ENCODE data around the gene CYB561D1. TPM values are rescaled to one million over a fixed set of nuclear protein-coding genes. Genes with fewer than 3 reads are reported as not detected.

The CYB561D1 gene
- total and polyA plus RNA-seq, 12 donors, result 4.4 to 21.2 (median 11.5) TPM

- peak overlapping the region in 4 of 5 donors; percentile 17 to 88 (median 50) for H3K27ac ChIP-seq
- H3K27me3 ChIP-seq, result no peaks in the 10 kb centered on the region
- intact Hi-C loops (cut with DNase I), result no loop called here
- peaks cover 18 to 45% of the 10 kb centered on the region in 2 donors for H3K4me1 ChIP-seq (replicated peaks in 1 of 2)
- TF ChIP-seq CTCF (IDR thresholded peaks at IDR 0.05) (no peak), POLR2A (IDR thresholded peaks at IDR 0.05) (no peak)
- H3K4me3 ChIP-seq, result no peak overlapping the region
- peaks cover 0 to 13% of the 10 kb centered on the region in 2 donors for H3K36me3 ChIP-seq (replicated peaks in 1 of 2)
- no peaks in the 10 kb centered on the region for H3K9me3 ChIP-seq (replicated peaks in 1 of 3)
- DNase-seq, result peak in 5 of 7 donors; percentile 41 to 54 (median 53)
- 41 to 71% (median 52%) methylated on average over 4 to 8 of the region's 8 CpGs for WGBS, 4 donors
These were observed 2.5 kb upstream of the CYB561D1 start for GRCh38 chr1:109491372-109491771.

- Histone ChIP-seq H3K27me3 (no peaks in the 10 kb centered on the region), H3K4me1 (replicated peaks in 1 of 2) (peaks cover 18 to 45% of the 10 kb centered on the region in 2 donors), H3K36me3 (replicated peaks in 1 of 2) (peaks cover 0 to 23% of the 10 kb centered on the region in 2 donors), H3K9me3 (replicated peaks in 1 of 3) (no peaks in the 10 kb centered on the region), H3K4me3 (no peak overlapping the region), H3K27ac (no peak overlapping the region)
- TF ChIP-seq POLR2A (IDR thresholded peaks at IDR 0.05) (no peak), CTCF (IDR thresholded peaks at IDR 0.05) (no peak)
- intact Hi-C loops (cut with DNase I), result loop anchor here in 1 of 2 donors (1.0 kb wide), 1 partner anchor 40 kb away; no protein-coding TSS in a partner anchor
- WGBS, 4 donors, result 72 to 95% (median 78%) methylated on average over 4 of the region's 4 CpGs
- DNase-seq, result no peak
These were observed 1.1 kb upstream of the CYB561D1 start for GRCh38 chr1:109492779-109493178.

GRCh38 chr1:109493227-109493626 lies 667 bp upstream of the CYB561D1 start:
- no peak for DNase-seq
- intact Hi-C loops (cut with DNase I), result loop anchor here in 1 of 2 donors (1.0 kb wide), 1 partner anchor 39 kb away; no protein-coding TSS in a partner anchor
- 67 to 74% (median 73%) methylated on average over 4 of the region's 4 CpGs; no CpG with 5 or more reads in 1 of the 4 donors for WGBS, 4 donors
- Histone ChIP-seq H3K4me1 (replicated peaks in 1 of 2) (peaks cover 18 to 41% of the 10 kb centered on the region in 2 donors), H3K9me3 (replicated peaks in 1 of 3) (no peaks in the 10 kb centered on the region), H3K4me3 (no peak overlapping the region), H3K27me3 (no peaks in the 10 kb centered on the region), H3K27ac (peak overlapping the region in 2 of 5 donors; percentile 65 to 82), H3K36me3 (replicated peaks in 1 of 2) (peaks cover 0 to 26% of the 10 kb centered on the region in 2 donors)
- TF ChIP-seq CTCF (IDR thresholded peaks at IDR 0.05) (no peak), POLR2A (IDR thresholded peaks at IDR 0.05) (no peak)

- no peak for DNase-seq
- Histone ChIP-seq H3K9me3 (replicated peaks in 1 of 3) (no peaks in the 10 kb centered on the region), H3K27me3 (no peaks in the 10 kb centered on the region), H3K27ac (no peak overlapping the region), H3K4me3 (no peak overlapping the region), H3K36me3 (replicated peaks in 1 of 2) (peaks cover 0 to 26% of the 10 kb centered on the region in 2 donors), H3K4me1 (replicated peaks in 1 of 2) (peaks cover 30 to 49% of the 10 kb centered on the region in 2 donors)
- intact Hi-C loops (cut with DNase I), result loop anchor here in 1 of 2 donors (2.0 kb wide), 1 partner anchor 33 kb away; no protein-coding TSS in a partner anchor
- WGBS, 4 donors, result 92 to 97% (median 93%) methylated on average over 3 to 7 of the region's 7 CpGs
- TF ChIP-seq POLR2A (IDR thresholded peaks at IDR 0.05) (no peak), CTCF (IDR thresholded peaks at IDR 0.05) (no peak)
These were observed 1.8 kb downstream of the CYB561D1 start for GRCh38 chr1:109495738-109496137.
